Measurements from ENCODE around the gene SESTD1. TPM values are rescaled to one million over a fixed set of nuclear protein-coding genes. Genes with fewer than 3 reads are reported as not detected.
"Not testable (repeated sequence)": the region's sequence is repeated elsewhere in the genome, so short reads cannot be mapped to it uniquely, and the experiment has no call there.

The SESTD1 gene
- polyA plus RNA-seq, 6 donors from 2014 or later: 25.4 to 88.7 (median 66.2) TPM

DNA sequence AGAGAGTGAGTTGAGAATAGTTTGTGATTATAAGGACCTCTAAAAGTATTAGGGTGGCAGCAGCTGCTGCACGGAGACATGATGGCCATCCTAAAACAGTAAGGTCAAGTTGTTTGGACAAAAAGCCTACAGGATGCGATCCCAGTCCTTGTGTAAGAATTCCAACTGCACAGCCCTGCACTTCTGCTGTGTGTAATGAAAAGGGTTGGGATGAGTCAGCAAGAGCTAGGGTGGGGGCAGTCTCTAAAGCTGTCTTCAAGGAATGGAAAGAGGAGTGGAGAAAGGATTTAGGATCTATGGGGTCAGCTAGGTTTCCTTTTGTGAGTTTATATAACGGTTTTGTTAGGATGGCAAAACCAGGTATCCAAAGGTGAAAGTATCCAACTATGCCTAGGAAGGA lies 211.1 kb downstream of the SESTD1 start:
- not testable (repeated sequence) for H3K27ac Mint-ChIP-seq; H3K4me3 Mint-ChIP-seq; H3K27me3 Mint-ChIP-seq; H3K36me3 Mint-ChIP-seq; DNase-seq; ATAC-seq (ENCODE audit: low read depth in 2 of 2); H3K9me3 Mint-ChIP-seq
- peaks cover 14 to 37% (median 34%) of the 10 kb centered on the region in 3 donors for H3K4me1 Mint-ChIP-seq

Other genes with a start within 250 kb of the SESTD1 start
- 10 to 100 TPM in 1 of 6 donors, 1 to 10 TPM in 5; 3.3 to 20.1 (median 7.5) TPM for gene CCDC141, start 214.7 kb downstream of the SESTD1 start, polyA plus RNA-seq (ENCODE audit: low read depth in 6 of 6)